ENCODE results near the gene KIAA0040. TPM values are rescaled to one million over a fixed set of nuclear protein-coding genes. Genes with fewer than 3 reads are reported as not detected.

KIAA0040 gene
- total RNA-seq, 1 experiment from 2014 or later: 32.4 TPM

- no peak overlapping the region for H3K9ac ChIP-seq (ENCODE audit: low read length)
- H3K9me2 ChIP-seq (ENCODE audit: insufficient read depth): no peaks in the 10 kb centered on the region
- H3K9me3 ChIP-seq (ENCODE audit: control insufficient read depth in 1 of 2, insufficient read depth in 1 of 2, low read depth in 1 of 2, low read length in 2 of 2): no peaks in the 10 kb centered on the region
- DNase-seq (ENCODE audit: low read depth, low spot score): peak; percentile 27
- peak; percentile 33; the same call in 1 of the 2 replicates for ATAC-seq
- no peak overlapping the region for H3K4me3 ChIP-seq (replicated peaks in 1 of 2; ENCODE audit: low read depth in 1 of 2, low read length in 2 of 2)
- no peak overlapping the region for H2AFZ ChIP-seq (ENCODE audit: low read depth, low read length, poor library complexity, severe bottlenecking)
- TF ChIP-seq ZNF274 (IDR thresholded peaks at IDR 0.05; ENCODE audit: low read depth, low read length) (no peak), FOSL1 (IDR thresholded peaks at IDR 0.05; ENCODE audit: low read depth) (peak; percentile 59), SP1 (IDR thresholded peaks at IDR 0.05; ENCODE audit: low read depth) (peak; percentile 50; the same call in 1 of the 2 replicates), EZH2phosphoT487 (IDR thresholded peaks at IDR 0.05; ENCODE audit: borderline replicate concordance) (no peak), POLR2AphosphoS5 (IDR thresholded peaks at IDR 0.05; ENCODE audit: low read depth, low read length) (peak; percentile 58)
- peaks cover 0 to 15% of the 10 kb centered on the region in 2 experiments; a peak in 2 of 4 replicates for H3K4me1 ChIP-seq (ENCODE audit: control insufficient read depth in 1 of 2, insufficient read depth in 2 of 2, low read length in 2 of 2)
- ChIA-PET CTCF (interaction anchor here (1.4 to 6.0 kb wide), 2 partner anchors 11 to 161 kb away, joined by 4 to 140 read pairs; no protein-coding TSS in a partner anchor), RAD21 (ENCODE audit: low non-redundant PET in 1 of 2, low total read pairs in 2 of 2, uncharacterized antibody in 2 of 2, unreplicated experiment in 2 of 2) (no interaction called here), POLR2A (interaction anchor here (1.1 kb wide), 1 partner anchor 11 kb away, joined by 3 read pairs; no protein-coding TSS in a partner anchor)
- no peaks in the 10 kb centered on the region for H4K20me1 ChIP-seq (ENCODE audit: insufficient read depth)
- no TSS peak for BruUV-seq (replicated peaks)
- H3K4me2 ChIP-seq (ENCODE audit: low read length): 0 out of 2 replicates have a peak overlapping the region, but pooled peaks have one; percentile 5
- H3K36me3 ChIP-seq (ENCODE audit: control insufficient read depth in 1 of 2, insufficient read depth in 2 of 2, low read length in 2 of 2): peaks cover 10 to 18% of the 10 kb centered on the region in 2 experiments; a peak in 2 of 4 replicates
- intact Hi-C loops (cut with micrococcal nuclease): no loop called here
- H3K27me3 ChIP-seq (ENCODE audit: insufficient read depth, low read length): no peaks in the 10 kb centered on the region
- H3K27ac ChIP-seq (ENCODE audit: low read depth, low read length): no peak overlapping the region
- no peaks in the 10 kb centered on the region for H3K79me2 ChIP-seq (ENCODE audit: insufficient read depth, low read length)
These were observed 34.4 kb downstream of the KIAA0040 start for GRCh38 chr1:175158170-175158591.

- Histone ChIP-seq H3K36me3 (ENCODE audit: control insufficient read depth in 1 of 2, insufficient read depth in 2 of 2, low read length in 2 of 2) (peaks cover 10 to 13% of the 10 kb centered on the region in 2 experiments; a peak in 2 of 4 replicates), H3K4me1 (ENCODE audit: control insufficient read depth in 1 of 2, insufficient read depth in 2 of 2, low read length in 2 of 2) (peaks cover 0 to 15% of the 10 kb centered on the region in 2 experiments; a peak in 2 of 4 replicates), H4K20me1 (ENCODE audit: insufficient read depth) (no peaks in the 10 kb centered on the region), H3K79me2 (ENCODE audit: insufficient read depth, low read length) (no peaks in the 10 kb centered on the region), H3K9me3 (ENCODE audit: control insufficient read depth in 1 of 2, insufficient read depth in 1 of 2, low read depth in 1 of 2, low read length in 2 of 2) (no peaks in the 10 kb centered on the region), H3K27ac (ENCODE audit: low read depth, low read length) (no peak overlapping the region), H3K4me3 (replicated peaks in 1 of 2; ENCODE audit: low read depth in 1 of 2, low read length in 2 of 2) (no peak overlapping the region), H3K9me2 (ENCODE audit: insufficient read depth) (no peaks in the 10 kb centered on the region), H3K27me3 (ENCODE audit: insufficient read depth, low read length) (no peaks in the 10 kb centered on the region), H3K4me2 (ENCODE audit: low read length) (no peak overlapping the region), H3K9ac (ENCODE audit: low read length) (no peak overlapping the region), H2AFZ (ENCODE audit: low read depth, low read length, poor library complexity, severe bottlenecking) (no peak overlapping the region)
- BruUV-seq (replicated peaks): no TSS peak
- RAD21 ChIA-PET (ENCODE audit: low non-redundant PET in 1 of 2, low total read pairs in 2 of 2, uncharacterized antibody in 2 of 2, unreplicated experiment in 2 of 2): no interaction called here
- POLR2A ChIA-PET: interaction anchor here (1.0 kb wide), 2 partner anchors 12 to 162 kb away, joined by 3 read pairs; no protein-coding TSS in a partner anchor
- ATAC-seq (no peak), DNase-seq (ENCODE audit: low read depth, low spot score) (no peak)
- CTCF ChIA-PET: interaction anchor here (1.2 to 6.0 kb wide), 3 partner anchors 11 to 181 kb away, joined by 4 to 140 read pairs (median 37); no protein-coding TSS in a partner anchor
- intact Hi-C loops (cut with micrococcal nuclease): no loop called here
- TF ChIP-seq CTCF (IDR thresholded peaks at IDR 0.05 in 2 of 3, conservative IDR thresholded peaks at IDR 0.05 in 1 of 3; ENCODE audit: borderline replicate concordance in 1 of 3, insufficient read depth in 1 of 3, low read depth in 2 of 3, low read length in 2 of 3) (no peak), EZH2 (IDR thresholded peaks at IDR 0.05) (no peak), POLR2AphosphoS5 (IDR thresholded peaks at IDR 0.05; ENCODE audit: low read depth, low read length) (no peak), ELF1 (IDR thresholded peaks at IDR 0.05; ENCODE audit: borderline replicate concordance, low read depth) (no peak), JUND (IDR thresholded peaks at IDR 0.05) (no peak), FOSL1 (IDR thresholded peaks at IDR 0.05; ENCODE audit: low read depth) (no peak)
- TF ChIP-seq, protein P1, sequence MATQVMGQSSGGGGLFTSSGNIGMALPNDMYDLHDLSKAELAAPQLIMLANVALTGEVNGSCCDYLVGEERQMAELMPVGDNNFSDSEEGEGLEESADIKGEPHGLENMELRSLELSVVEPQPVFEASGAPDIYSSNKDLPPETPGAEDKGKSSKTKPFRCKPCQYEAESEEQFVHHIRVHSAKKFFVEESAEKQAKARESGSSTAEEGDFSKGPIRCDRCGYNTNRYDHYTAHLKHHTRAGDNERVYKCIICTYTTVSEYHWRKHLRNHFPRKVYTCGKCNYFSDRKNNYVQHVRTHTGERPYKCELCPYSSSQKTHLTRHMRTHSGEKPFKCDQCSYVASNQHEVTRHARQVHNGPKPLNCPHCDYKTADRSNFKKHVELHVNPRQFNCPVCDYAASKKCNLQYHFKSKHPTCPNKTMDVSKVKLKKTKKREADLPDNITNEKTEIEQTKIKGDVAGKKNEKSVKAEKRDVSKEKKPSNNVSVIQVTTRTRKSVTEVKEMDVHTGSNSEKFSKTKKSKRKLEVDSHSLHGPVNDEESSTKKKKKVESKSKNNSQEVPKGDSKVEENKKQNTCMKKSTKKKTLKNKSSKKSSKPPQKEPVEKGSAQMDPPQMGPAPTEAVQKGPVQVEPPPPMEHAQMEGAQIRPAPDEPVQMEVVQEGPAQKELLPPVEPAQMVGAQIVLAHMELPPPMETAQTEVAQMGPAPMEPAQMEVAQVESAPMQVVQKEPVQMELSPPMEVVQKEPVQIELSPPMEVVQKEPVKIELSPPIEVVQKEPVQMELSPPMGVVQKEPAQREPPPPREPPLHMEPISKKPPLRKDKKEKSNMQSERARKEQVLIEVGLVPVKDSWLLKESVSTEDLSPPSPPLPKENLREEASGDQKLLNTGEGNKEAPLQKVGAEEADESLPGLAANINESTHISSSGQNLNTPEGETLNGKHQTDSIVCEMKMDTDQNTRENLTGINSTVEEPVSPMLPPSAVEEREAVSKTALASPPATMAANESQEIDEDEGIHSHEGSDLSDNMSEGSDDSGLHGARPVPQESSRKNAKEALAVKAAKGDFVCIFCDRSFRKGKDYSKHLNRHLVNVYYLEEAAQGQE (IDR thresholded peaks at IDR 0.05; ENCODE audit: low read depth): no peak
- TF ChIP-seq, protein P2, sequence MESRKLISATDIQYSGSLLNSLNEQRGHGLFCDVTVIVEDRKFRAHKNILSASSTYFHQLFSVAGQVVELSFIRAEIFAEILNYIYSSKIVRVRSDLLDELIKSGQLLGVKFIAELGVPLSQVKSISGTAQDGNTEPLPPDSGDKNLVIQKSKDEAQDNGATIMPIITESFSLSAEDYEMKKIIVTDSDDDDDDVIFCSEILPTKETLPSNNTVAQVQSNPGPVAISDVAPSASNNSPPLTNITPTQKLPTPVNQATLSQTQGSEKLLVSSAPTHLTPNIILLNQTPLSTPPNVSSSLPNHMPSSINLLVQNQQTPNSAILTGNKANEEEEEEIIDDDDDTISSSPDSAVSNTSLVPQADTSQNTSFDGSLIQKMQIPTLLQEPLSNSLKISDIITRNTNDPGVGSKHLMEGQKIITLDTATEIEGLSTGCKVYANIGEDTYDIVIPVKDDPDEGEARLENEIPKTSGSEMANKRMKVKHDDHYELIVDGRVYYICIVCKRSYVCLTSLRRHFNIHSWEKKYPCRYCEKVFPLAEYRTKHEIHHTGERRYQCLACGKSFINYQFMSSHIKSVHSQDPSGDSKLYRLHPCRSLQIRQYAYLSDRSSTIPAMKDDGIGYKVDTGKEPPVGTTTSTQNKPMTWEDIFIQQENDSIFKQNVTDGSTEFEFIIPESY (IDR thresholded peaks at IDR 0.05; ENCODE audit: extremely low read depth, insufficient replicate concordance, low read length): no peak
These were observed 35.4 kb downstream of the KIAA0040 start for GRCh38 chr1:175157200-175157599.

Measured in HCT116 (cell line).